DMS114 treated with DMSO at 0.1 percent for 48 hours (cell line): ENCODE measurements around the gene NFIX.

Source experiments
- DNase-seq: peaks from one replicate; lab custom pipeline; 2025; ENCODE audit not compliant: unreplicated experiment; lab: John Stamatoyannopoulos, UW

Gene NFIX

DNA sequence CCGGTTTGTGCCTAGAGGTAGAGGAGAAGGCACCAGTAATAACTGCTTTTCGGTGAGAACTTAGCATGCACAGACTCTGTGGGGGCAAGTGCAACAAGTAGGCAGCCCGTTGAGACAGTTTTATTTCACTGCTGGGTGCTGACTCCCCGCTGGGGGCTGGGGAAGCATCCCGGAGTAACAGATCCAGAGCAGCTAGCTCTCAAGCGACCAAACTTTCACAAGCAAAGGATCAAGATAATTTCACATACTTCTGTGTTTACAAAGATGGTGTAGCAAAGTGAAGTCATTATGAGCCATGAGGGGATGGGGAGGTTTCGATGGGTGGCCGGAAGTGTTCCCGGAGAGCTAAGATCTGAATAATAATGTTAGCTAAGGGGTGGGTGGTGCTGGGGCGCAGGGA lies 125.5 kb downstream of the NFIX start:
- DNase-seq, result no peak

- DNase-seq, result no peak
Observed at GRCh38 chr19:13121551-13122274, 126.4 kb downstream of the NFIX start.

DNA sequence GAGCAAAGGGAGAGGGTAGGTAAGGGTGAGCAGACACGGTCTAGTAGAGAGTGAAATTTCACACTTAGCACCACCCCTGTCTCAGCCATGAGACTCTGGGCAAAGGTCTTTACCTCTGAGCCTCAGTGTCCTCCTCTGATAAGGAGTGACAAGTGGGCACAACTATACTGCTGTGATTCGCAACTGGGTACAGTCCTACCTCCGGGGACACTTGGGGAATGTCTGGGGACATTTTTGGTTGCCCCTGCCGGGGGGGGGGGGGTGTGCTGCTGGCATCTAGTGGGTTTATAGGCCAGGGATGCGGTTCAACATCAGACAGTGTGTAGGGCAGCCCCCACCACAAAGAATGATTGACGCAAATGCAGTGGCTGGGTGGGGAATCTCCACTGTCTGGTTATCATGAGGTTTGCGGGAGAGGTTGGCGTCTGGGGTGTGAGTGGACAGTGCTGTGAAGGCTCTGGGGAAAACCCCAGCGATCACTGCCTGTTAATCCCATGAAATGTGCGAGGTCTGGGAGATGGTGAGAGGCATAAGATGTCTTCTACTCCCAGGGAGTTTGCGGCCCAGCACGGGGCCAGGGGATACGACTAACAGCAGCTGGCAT lies 127.1 kb downstream of the NFIX start:
- DNase-seq, result no peak

DNA sequence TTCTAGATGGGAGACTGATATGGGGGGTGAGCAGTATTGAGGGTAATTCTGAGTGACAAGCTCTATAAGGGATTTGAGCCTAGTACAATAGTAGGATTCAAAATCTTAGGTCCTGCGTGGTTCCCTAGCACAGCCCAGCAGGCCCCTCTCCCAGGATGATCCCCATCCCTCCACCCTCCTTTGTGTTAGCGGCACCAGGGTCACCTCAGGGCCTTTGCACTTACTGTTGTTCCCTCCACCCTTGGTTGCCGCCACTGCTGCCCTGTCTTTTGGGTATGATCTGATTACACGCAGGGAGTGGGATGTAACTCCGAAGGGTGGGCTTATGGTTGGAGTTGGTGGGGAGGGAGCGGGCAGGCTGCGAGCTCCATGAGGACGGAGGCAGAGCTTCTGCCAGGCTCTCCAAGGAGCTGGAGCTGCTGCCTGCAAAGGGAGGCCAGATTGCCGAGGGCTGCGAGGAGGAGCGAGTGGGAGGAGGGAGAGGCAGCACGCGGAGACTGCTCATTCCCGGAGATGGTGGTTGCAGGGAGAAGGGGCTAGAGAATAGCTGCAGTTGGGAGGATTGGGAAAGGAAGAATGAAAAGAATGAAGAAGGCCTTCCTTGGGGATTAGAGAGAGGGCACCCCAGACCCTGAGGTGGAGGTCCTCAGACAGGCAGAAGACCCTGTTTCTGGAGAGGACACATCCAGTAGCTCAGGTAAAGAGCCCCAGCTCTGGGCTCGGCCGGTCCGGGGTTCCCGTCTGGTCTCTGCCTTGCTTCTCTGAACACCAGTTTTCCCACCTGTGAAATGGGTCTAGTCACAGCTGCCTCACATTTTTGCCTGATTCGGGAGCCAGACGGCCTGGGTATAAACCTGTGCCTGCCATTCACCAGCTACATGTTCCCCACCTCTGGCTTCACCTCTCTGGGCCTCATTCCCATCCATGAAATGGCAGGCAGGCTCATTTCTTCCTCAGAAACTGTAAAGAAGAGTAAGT lies 128.0 kb downstream of the NFIX start:
- no peak for DNase-seq

GRCh38 chr19:13127051-13127450 lies 131.8 kb downstream of the NFIX start:
- DNase-seq, result no peak

DNA sequence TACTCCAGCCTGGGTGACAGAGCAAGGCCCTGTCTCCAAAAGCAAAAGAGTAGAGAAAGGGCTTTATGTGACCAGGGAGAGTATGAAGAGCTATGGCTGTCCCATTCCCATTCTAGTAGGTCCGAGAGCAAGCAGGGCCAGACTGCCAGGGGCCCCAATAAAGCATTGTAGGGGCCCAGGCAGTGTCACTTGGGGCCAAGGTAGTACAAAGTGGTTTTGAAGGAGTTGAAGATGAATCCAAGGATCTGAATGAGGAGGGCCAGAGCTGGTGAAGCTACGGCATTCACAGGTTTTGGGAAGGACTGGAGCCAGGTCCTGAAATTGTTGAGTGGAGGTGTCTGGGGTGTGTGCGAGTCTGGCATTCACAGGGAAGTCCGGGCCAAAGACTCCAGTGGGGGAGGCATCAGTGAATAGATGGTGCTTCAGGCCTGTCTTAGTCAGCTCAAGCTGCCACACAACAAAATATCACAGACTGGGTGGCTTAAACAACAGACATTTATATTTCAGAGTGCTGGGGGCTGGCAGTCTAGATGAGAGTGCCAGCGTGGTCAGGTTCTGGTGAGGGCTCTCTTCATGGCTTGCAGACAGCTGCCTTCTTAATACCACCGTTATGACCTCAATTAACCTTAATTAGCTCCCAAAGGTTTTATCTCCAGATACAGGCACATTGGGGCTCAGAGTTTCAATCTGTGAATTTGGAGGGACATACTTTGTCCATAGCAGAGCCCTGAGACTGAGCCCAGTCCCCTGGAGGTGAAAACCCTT lies 132.7 kb downstream of the NFIX start:
- no peak for DNase-seq

DNA sequence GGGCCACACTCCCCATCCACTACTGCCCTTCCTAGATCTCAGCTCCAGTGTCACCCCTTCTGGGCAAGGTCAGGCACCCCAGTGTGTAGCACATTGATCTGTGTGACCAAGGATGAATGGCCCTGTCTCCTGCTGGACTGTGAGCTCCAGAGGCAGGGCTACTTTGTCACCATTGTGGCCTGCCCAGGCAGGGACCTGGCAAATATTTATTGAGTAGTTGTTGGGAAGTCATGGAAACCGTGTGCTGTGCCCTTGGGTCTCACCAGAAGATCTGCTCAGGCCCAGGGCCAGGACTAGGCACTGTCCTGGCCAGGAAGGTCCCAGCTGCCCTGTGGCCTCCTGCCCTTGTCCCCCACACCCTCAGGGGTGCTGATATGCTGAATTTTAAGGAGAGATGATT lies 133.3 kb downstream of the NFIX start:
- DNase-seq, result no peak

DNA sequence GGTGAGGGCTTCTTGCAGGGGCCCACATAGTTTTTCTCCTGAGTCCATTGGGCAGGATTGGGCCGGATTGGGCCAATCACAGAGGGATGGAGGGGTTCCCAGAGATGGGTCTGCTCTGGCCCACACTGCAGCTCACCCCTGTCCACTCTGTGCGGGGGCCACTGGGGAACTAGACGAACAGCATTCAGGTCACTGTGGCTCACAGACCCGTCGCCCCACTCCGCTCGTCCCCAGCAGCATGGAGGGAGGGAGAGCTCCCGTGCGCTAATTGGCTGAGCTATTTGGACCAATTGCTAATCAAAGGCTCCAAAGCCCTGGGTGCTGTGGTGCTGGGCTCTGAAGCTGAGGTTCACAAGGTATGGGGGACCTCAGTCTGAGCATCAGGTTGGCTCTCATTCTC lies 134.1 kb downstream of the NFIX start:
- DNase-seq, result no peak

DNA sequence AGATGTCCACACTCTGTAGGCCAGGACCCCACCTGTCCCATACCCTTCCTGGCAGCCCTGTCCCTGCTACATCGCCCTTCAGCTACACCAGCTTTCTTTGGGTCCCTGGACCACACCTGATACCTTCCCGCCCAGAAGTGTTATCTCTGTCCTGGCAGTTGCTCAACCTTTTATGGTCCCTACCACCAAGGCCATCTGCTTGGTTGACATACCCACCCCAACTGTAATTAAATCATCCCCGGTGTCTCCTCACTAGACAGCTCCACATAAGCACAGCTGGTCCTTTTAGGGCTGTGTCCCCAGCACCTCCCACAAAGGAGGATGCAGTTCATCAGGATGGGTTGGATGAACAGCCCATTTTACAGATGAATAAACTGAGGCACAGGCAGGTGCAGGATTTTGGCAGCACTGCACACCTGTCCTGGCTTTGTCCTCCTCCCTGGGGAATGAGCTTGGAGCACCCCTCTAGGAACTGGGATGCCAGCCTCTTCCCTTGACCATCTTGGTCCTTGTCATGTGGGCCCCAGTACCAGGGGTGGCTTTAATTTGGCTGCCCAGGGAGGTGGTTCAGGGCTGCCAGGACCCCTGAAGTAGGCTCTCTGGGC lies 135.7 kb downstream of the NFIX start:
- no peak for DNase-seq

- no peak for DNase-seq
Observed at GRCh38 chr19:13132471-13133180, 137.4 kb downstream of the NFIX start.

DNA sequence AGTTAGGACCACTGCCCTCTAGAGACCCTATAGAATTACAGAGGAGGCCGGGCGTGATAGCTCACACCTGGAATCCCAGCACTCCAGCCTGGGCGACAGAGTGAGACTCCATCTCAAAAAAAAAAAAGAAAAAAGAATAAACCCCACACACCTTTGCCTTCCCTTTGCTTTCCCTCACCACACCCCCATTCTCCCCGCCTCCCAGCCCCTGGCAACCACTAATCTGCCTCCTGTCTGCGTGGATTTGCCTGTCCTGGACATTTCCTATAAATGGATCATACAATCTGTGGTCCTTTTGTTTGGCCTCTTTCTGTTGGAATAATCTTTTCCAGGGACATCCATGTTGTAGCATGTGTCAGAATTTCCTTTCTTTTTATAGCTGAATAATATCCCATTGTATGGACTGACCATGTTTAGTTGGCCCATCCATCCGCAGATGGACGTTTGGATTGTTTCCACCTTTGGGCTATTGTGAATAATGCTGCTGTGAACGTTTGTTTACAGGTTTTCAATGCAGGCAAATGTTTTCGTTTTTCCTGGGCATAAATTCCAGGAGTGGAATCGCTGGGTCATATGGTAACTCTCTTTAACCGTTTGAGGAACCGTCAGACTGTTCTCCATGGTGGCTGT lies 138.1 kb downstream of the NFIX start:
- no peak for DNase-seq

- no peak for DNase-seq
Observed at GRCh38 chr19:13134626-13135025, 139.4 kb downstream of the NFIX start.

DNA sequence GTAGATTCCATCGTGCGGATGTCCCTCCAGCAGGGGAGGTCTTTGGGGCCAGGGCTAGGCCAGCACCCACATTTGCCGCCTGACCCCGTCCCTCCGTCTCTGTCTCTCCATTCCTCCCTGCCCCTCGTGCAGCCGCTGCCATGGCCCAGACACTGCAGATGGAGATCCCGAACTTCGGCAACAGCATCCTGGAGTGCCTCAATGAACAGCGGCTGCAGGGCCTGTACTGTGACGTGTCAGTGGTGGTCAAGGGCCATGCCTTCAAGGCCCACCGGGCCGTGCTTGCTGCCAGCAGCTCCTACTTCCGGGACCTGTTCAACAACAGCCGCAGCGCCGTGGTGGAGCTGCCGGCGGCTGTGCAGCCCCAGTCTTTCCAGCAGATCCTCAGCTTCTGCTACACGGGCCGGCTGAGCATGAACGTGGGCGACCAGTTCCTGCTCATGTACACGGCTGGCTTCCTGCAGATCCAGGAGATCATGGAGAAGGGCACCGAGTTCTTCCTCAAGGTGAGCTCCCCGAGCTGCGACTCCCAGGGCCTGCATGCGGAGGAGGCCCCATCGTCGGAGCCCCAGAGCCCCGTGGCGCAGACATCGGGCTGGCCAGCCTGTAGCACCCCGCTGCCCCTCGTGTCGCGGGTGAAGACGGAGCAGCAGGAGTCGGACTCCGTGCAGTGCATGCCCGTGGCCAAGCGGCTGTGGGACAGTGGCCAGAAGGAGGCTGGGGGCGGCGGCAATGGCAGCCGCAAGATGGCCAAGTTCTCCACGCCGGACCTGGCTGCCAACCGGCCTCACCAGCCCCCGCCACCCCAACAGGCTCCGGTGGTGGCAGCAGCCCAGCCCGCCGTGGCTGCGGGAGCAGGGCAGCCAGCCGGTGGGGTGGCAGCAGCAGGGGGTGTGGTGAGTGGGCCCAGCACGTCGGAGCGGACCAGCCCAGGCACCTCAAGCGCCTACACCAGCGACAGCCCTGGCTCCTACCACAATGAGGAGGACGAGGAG lies 140.1 kb downstream of the NFIX start:
- DNase-seq, result no peak

GRCh38 chr19:13137290-13137794 lies 142.1 kb downstream of the NFIX start:
- no peak for DNase-seq

GRCh38 chr19:13138171-13138915 lies 143.1 kb downstream of the NFIX start:
- no peak for DNase-seq

DNA sequence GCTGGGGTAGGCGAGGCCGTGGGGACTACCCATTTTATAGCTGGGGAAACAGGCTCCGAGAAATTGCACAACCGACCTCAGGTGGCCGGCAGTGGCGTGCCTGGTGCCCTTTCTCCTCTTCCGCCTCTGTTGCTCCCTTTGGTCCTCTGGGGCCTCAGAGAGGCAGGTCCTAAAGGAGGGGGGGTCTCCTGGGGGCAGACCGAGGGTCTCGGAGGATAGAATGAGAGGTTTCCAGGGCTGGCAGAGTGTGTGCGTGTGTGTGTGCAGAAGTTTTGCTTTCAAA lies 143.6 kb downstream of the NFIX start:
- no peak for DNase-seq

GRCh38 chr19:13139633-13140311 lies 144.5 kb downstream of the NFIX start:
- no peak for DNase-seq
